ENCODE results near the gene ADGRE3.

GRCh38 chr19:14615623-14616022 lies 59.0 kb downstream of the ADGRE3 start:
- no peak for TF ChIP-seq CTCF (IDR thresholded peaks at IDR 0.05)
- no peak for TF ChIP-seq POLR2AphosphoS5 (IDR thresholded peaks at IDR 0.05)

All from transverse colon (tissue), 4 donors.